Measurements from ENCODE around the gene FCRLA.
"Not testable (repeated sequence)": the region's sequence is repeated elsewhere in the genome, so short reads cannot be mapped to it uniquely, and the experiment has no call there.

The FCRLA gene

DNA sequence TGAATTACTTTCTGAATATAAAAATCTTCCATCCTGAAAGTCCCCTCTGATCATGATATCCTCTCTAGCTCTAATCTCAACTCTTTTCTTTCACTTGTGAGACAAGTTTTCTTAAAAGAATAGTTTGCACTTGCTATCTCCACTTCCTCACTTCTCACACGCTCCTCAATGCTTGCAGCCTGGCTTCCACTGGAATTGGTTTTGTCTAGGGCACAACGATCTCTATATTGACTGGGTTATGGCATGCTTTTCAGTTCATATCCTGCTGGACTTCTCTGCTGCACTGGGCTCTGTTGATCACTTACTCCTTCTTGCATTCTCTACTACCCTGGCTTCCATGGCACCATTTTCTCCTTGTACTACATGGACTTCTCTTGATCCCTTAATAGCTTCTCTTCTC is 474 bp downstream of the FCRLA start:
- no peak for DNase-seq

- no peak for DNase-seq
Observed at GRCh38 chr1:161709373-161709772, 2.3 kb downstream of the FCRLA start.

GRCh38 chr1:161710560-161710959 is 3.5 kb downstream of the FCRLA start:
- no peak for DNase-seq

GRCh38 chr1:161718559-161719324 is 11.7 kb downstream of the FCRLA start:
- DNase-seq = no peak

GRCh38 chr1:161719325-161719611 is 12.2 kb downstream of the FCRLA start:
- no peak for DNase-seq

GRCh38 chr1:161720422-161720821 is 13.4 kb downstream of the FCRLA start:
- DNase-seq = no peak

- DNase-seq = no peak
Observed at GRCh38 chr1:161720956-161721737, 14.1 kb downstream of the FCRLA start, which contains the start of gene FCRLB. Gene FCRLB (plus strand): TSS chr1:161721544. CDS start chr1:161722673, 1,129 bp downstream.

DNA sequence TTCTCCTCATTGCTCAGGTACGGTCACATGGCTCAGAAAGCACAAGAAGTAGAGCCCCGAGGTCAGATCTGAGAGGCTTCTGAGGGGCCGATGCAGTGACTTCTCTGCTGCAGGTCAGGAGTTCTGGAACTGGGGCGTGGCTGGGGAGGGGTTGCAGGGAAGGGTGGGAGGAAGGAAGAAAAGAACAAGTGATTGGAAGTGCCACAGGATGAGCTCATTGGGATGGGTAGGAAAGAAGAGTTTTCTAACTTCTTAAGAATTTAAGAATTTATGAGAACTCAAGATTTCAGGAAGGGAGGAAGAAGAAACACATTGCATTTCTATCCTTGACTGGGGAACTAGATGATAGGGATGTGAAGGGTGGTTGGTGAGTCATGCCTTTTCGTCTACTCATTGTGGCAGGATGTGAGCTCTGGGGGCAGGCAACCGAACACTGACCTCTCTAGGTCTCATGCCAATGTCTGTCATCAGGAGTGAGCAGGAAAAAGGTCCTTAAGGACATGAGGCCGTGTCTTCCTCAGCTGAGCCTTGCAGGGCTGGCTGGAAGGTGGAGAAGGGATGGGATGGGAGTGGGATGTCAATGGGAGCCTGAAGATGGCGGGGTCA is 14.8 kb downstream of the FCRLA start:
- DNase-seq = no peak

DNA sequence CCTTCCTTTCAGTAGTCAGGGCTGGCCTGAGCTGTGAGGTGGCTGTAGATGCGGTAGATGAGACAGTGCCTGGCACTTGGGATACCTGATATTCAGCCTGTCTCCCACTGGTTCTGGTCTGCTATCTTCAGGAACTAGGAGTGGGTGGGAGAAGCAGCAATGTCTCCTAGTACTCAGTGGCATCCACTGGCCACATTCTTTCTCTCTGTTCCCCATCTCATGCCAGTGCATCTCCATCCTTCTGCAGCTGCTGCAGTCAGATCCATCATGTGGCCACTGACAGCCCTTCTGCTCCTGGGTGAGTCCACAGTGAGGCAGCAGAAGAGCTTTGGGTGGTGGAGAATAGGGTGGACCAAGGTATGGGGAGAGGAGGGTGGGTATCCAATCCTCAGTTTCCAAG is 15.4 kb downstream of the FCRLA start:
- DNase-seq = no peak

GRCh38 chr1:161723459-161724141 is 16.6 kb downstream of the FCRLA start:
- no peak for DNase-seq

DNA sequence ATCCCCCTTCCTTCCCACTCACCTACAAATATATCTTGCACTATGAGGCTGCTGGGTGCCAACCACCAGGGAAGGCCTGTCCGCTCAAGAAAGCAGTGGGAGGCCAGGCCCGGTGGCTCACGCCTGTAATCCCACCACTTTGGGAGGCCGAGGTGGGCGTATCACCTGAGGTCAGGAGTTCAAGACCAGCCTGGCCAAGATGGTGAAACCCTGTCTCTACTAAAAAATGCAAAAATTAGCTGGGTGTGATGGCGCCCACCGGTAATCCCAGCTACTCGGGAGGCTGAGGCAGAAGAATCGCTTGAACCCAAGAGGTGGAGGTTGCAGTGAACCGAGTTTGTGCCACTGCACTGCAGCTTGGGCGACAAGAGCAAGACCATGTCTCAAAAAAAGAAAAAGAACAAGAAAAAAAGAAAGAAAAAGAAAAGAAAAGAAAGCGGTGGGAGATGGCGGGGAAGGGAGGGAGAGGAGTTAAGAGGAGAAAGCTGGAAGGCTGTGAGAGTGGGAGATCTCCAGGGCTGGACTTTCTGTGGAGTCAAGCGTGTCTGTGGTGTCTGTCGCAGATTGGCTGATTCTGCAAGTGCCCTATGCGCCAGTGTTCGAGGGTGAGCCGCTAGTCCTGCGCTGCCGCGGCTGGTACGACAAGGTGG is 18.4 kb downstream of the FCRLA start:
- DNase-seq = not testable (repeated sequence)

GRCh38 chr1:161725908-161726472 is 19.0 kb downstream of the FCRLA start:
- DNase-seq = peak; percentile 82

GRCh38 chr1:161726473-161727255 is 19.6 kb downstream of the FCRLA start:
- peak; percentile 95 for DNase-seq

DNA sequence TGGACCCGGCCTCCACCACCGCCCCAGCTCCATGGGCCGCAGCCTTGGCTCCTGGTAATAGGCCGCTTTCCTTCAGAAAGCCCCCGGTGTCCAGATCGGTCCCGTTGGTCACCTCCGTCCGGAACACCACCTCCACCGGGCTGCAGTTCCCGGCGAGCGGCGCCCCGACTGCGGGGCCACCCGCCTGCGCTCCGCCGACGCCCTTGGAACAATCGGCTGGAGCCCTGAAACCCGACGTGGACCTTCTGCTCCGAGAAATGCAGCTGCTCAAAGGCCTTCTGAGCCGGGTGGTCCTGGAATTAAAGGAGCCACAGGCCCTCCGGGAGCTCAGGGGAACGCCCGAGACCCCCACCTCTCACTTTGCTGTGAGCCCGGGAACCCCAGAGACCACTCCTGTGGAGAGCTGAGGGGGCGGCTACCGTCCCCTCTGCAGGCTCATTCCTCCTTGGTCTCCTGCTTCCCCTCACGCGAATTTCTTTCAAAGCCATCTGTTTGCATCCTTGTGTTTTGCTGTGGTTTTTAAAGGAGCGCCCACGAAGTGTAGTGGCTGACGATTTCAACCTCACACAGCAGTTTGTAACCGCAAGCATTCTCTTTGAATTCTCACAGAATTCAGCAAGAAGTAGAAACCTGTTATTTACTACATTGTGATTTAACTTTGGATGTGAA is 20.4 kb downstream of the FCRLA start:
- DNase-seq = no peak

DNA sequence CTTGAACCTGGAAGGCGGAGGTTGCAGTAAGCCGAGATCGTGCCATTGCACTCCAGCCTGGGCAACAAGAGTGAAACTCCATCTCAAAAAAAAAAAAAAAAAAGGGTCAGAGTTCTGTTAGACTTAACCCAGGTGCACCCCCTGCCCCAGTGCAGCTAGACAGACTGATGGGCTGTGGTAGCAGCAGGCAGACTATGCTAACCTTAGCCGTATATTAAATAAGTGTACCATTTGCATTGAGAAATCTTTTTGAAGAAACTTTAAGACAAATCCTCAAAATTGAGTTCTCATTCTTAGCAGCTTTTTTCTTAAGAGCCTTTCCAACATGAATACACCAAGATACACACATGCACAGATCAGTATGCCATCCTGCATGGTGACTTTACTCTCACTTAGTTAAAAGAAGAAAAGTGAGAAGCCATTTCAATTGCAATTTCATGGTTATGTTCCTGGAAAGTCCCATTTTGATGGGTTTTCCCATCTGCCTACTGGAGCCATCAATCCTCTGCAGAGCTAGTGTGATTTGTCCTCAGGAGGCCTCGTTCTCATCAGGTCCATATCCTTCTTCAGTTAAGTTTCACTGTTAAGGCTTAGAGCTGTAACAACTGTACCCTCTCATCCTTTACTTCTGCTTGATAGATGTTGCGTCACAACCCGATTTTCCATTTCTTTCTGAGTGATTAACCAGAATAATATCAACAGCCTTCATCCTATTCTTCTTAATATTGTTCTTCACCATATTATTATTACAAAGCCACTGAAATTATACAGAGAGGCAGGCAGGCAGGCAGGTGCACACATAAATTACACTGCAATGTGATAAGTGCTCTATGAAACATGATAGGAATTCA is 21.6 kb downstream of the FCRLA start:
- no peak for DNase-seq

DNA sequence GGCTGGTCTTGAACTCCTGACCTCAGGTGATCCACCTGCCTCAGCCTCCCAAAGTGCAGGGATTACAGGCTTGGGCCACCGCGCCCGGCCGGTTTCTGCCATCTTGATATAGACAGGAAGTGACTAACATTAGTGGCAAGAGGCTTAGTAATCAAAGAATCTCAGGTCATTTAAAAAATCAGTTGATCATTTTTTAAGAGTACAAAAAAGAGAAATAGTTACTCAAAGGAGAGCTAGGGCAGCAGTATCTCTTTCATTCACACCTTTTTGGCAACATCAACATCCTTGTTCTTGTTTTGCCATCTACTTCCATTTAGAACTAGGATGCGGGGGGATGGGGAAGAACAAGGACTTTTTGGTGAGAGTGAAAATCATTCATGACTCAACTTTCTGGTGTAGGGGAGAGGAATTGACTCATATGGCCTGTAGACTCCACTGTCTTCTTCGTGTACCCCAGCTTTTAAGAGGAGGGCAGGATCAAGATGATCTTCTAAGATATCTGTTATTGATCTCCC is 23.1 kb downstream of the FCRLA start:
- no peak for DNase-seq

- no peak for DNase-seq
Observed at GRCh38 chr1:161731241-161731640, 24.2 kb downstream of the FCRLA start.

- no peak for DNase-seq
Observed at GRCh38 chr1:161731981-161732718, 25.1 kb downstream of the FCRLA start.

- DNase-seq = no peak
Observed at GRCh38 chr1:161733526-161733925, 26.5 kb downstream of the FCRLA start.

Data from right forelimb (tissue), 1 donor.